IMR-90 (cell line): ENCODE data around the gene ATXN10. TPM values are rescaled to one million over a fixed set of nuclear protein-coding genes. Genes with fewer than 3 reads are reported as not detected.

Experiments used
- ATAC-seq: fragments of 200-7000 bp; cut with Tn5 transposase; 2 replicates; pipeline ENCODE4 v1.9.1; 2020; ENCODE audit warnings: low read depth, mild to moderate bottlenecking, moderate library complexity
- BruUV-seq: library from RNA; stranded (reverse); fragments of 400-500 nt; replicated peaks from 2 replicates; lab custom pipeline; 2021; lab: Mats Ljungman, UMichigan
- CTCF ChIA-PET: fragments of 300-600 bp; formaldehyde crosslinking; extraction: SDS; loops from one replicate; lab custom pipeline; 2021; ENCODE audit warnings: antibody characterized with exemption; lab: Yijun Ruan, JAX
- POLR2A ChIA-PET: fragments of 300-600 bp; sonication (Branson Sonifier 250); formaldehyde crosslinking; loops from one replicate; lab custom pipeline; 2022; ENCODE audit warnings: antibody characterized with exemption; ENCODE audit not compliant: unreplicated experiment; lab: Charles Lee
- DNase-seq: peaks from one replicate; pipeline ENCODE4 v3.0.0; 2013
- H2AFZ ChIP-seq: replicated peaks from 2 replicates; pipeline ENCODE3; 2013; ENCODE audit warnings: low read length, mild to moderate bottlenecking; ENCODE audit not compliant: poor library complexity
- H2AK5ac ChIP-seq: 2 replicates; pipeline ENCODE4 v1.6.1; 2013; ENCODE audit warnings: low read depth, low read length, inconsistent platforms
- H2AK9ac ChIP-seq: replicated peaks from 2 replicates; pipeline ENCODE3; 2013; ENCODE audit warnings: mild to moderate bottlenecking, low read depth, low read length, moderate library complexity; ENCODE audit not compliant: poor library complexity
- H2BK120ac ChIP-seq: 2 replicates; pipeline ENCODE4 v1.6.1; 2013; ENCODE audit warnings: low read depth, low read length, inconsistent platforms
- H2BK15ac ChIP-seq: 3 replicates; pipeline ENCODE4 v1.6.1; 2013; ENCODE audit warnings: low read depth, low read length, inconsistent platforms
- H2BK20ac ChIP-seq: 2 replicates; pipeline ENCODE4 v1.6.1; 2013; ENCODE audit warnings: low read depth, mild to moderate bottlenecking, inconsistent platforms, low read length, moderate library complexity
- H2BK5ac ChIP-seq: 2 replicates; pipeline ENCODE4 v1.6.1; 2013; ENCODE audit warnings: mild to moderate bottlenecking, low read depth, low read length, inconsistent platforms; ENCODE audit not compliant: poor library complexity, severe bottlenecking
- H3K14ac ChIP-seq: replicated peaks from 2 replicates; pipeline ENCODE4 v1.6.1; 2013; ENCODE audit warnings: low read depth, low read length, inconsistent platforms
- H3K18ac ChIP-seq: 2 replicates; pipeline ENCODE4 v1.6.1; 2013; ENCODE audit warnings: low read depth, low read length, control low read depth
- H3K23ac ChIP-seq: 2 replicates; pipeline ENCODE4 v1.6.1; 2013; ENCODE audit warnings: low read depth, low read length, inconsistent platforms
- H3K27ac ChIP-seq: 2 replicates; pipeline ENCODE4 v1.5.1; 2013; ENCODE audit warnings: mild to moderate bottlenecking, control low read depth, low read length; ENCODE audit not compliant: insufficient read depth
- H3K27me3 ChIP-seq: 2 replicates; pipeline ENCODE4 v1.6.1; 2013; ENCODE audit warnings: low read length; ENCODE audit not compliant: control insufficient read depth, insufficient read depth
- H3K36me3 ChIP-seq: 2 replicates; pipeline ENCODE4 v1.6.1; 2013; ENCODE audit warnings: low read length, mixed read lengths; ENCODE audit not compliant: control insufficient read depth, insufficient read depth
- H3K4ac ChIP-seq: 2 replicates; pipeline ENCODE4 v1.6.1; 2013; ENCODE audit warnings: low read depth, low read length, inconsistent platforms
- H3K4me1 ChIP-seq: 2 replicates; pipeline ENCODE4 v1.6.1; 2013; ENCODE audit warnings: low read length, mixed read lengths; ENCODE audit not compliant: control insufficient read depth, insufficient read depth
- H3K4me2 ChIP-seq: 2 replicates; pipeline ENCODE4 v1.6.1; 2013; ENCODE audit warnings: low read depth, mild to moderate bottlenecking, control low read depth, low read length, moderate library complexity
- H3K4me3 ChIP-seq: 2 replicates; pipeline ENCODE4 v1.5.1; 2013; ENCODE audit warnings: low read depth, mild to moderate bottlenecking, control low read depth, low read length, moderate library complexity; ENCODE audit not compliant: insufficient read depth
- H3K56ac ChIP-seq: 2 replicates; pipeline ENCODE4 v1.6.1; 2013; ENCODE audit warnings: low read length, inconsistent platforms; ENCODE audit not compliant: insufficient read depth; ENCODE audit errors: extremely low read depth
- H3K79me1 ChIP-seq, 2 experiments: 2 replicates each; pipeline ENCODE4 v1.6.1; 2013; ENCODE audit warnings: low read length in 2 of 2, inconsistent platforms in 1 of 2, low read depth in 1 of 2
- H3K9ac ChIP-seq: 2 replicates; pipeline ENCODE4 v1.6.1; 2013; ENCODE audit warnings: low read depth, low read length, control low read depth
- H3K9me1 ChIP-seq: 2 replicates; pipeline ENCODE4 v1.6.1; 2013; ENCODE audit warnings: low read length, inconsistent platforms; ENCODE audit not compliant: insufficient read depth
- H3K9me3 ChIP-seq: 2 replicates; pipeline ENCODE4 v1.6.1; 2013; ENCODE audit warnings: low read length; ENCODE audit not compliant: control insufficient read depth, insufficient read depth
- H4K20me1 ChIP-seq: 2 replicates; pipeline ENCODE4 v1.6.1; 2013; ENCODE audit warnings: low read length, inconsistent platforms; ENCODE audit not compliant: insufficient read depth
- H4K5ac ChIP-seq: 2 replicates; pipeline ENCODE4 v1.6.1; 2013; ENCODE audit warnings: mild to moderate bottlenecking, low read depth, low read length, control low read depth
- H4K8ac ChIP-seq, 2 experiments: 2 replicates each; pipeline ENCODE4 v1.6.1; 2013; ENCODE audit warnings: low read depth in 2 of 2, low read length in 2 of 2, control low read depth in 1 of 2, inconsistent platforms in 1 of 2
- H4K91ac ChIP-seq: 2 replicates; pipeline ENCODE4 v1.6.1; 2013; ENCODE audit warnings: low read depth, low read length, inconsistent platforms; ENCODE audit not compliant: insufficient read depth
- CHD1 ChIP-seq: IDR thresholded peaks from 2 replicates; pipeline ENCODE4 v1.6.1; 2012; ENCODE audit warnings: low read depth, low read length, improper control_type of control experiment
- WGBS, 2 experiments: methylation state at CpG; one replicate each; pipeline versions ENCODE4 v1.1.5 to v1.1.7; 2013; ENCODE audit warnings: missing lambda C conversion rate in 2 of 2; ENCODE audit not compliant: insufficient read length in 1 of 2; ENCODE audit errors: extremely low coverage in 2 of 2; 5-methylcytosine and 5-hydroxymethylcytosine counted together
- dilution Hi-C: fragments of 300-500 bp; cut with HindIII; formaldehyde crosslinking; loops from one replicate; pipeline ENCODE4 v1.14.3; 2018; ENCODE audit warnings: low sequenced_read_pairs; ENCODE audit not compliant: unreplicated experiment
- in situ Hi-C: fragments of 300-500 bp; cut with MboI; formaldehyde crosslinking; loops from 3 replicates; pipeline ENCODE4 v1.14.3; 2019; ENCODE audit warnings: low sequenced_read_pairs, inconsistent platforms, mixed read lengths
- intact Hi-C: fragments of 100-400 bp; cut with micrococcal nuclease; formaldehyde crosslinking; loops from 2 replicates; pipeline ENCODE4 v1.10.0; 2022
- polyA plus RNA-seq, 3 experiments: library from polyadenylated mRNA; depleted of rRNA; stranded (reverse); fragments of >200 nt; gene quantifications; 2 replicates each; pipeline ENCODE4 v1.2.3, GENCODE V29; 2012; ENCODE audit warnings: low replicate concordance in 1 of 3
- total RNA-seq: library from RNA; depleted of rRNA; stranded (reverse); fragments of >200 nt; gene quantifications from 2 replicates; pipeline ENCODE4 v1.2.3, GENCODE V29; 2012

ATXN10 gene
- total and polyA plus RNA-seq, 2 of the 4 experiments (the other 2 are of a cell fraction): 116 to 231 TPM

- H3K14ac ChIP-seq: no peak overlapping the region; the same call in 1 of the 2 replicates
- no peak overlapping the region for H2AK9ac ChIP-seq
- no peaks in the 10 kb centered on the region for H3K27me3 ChIP-seq
- no peak overlapping the region for H4K8ac ChIP-seq
- H3K23ac ChIP-seq: no peak overlapping the region; the same call in 1 of the 2 replicates
- H3K4me2 ChIP-seq: peak overlapping the region; percentile 23; the same call in 1 of the 2 replicates
- H4K5ac ChIP-seq: no peak overlapping the region
- dilution Hi-C loops (no loop called here), intact Hi-C loops (no loop called here), in situ Hi-C loops (no loop called here)
- peaks cover 42% of the 10 kb centered on the region for H3K4me1 ChIP-seq
- H3K4me3 ChIP-seq: no peak overlapping the region
- peak overlapping the region; percentile 0; the same call in 1 of the 2 replicates for H4K91ac ChIP-seq
- H4K20me1 ChIP-seq: peaks cover 40% of the 10 kb centered on the region
- no peaks in the 10 kb centered on the region for H3K9me3 ChIP-seq
- H3K56ac ChIP-seq: no peak overlapping the region
- peaks cover 3% of the 10 kb centered on the region; the same call in 1 of the 2 replicates for H3K36me3 ChIP-seq
- H2AK5ac ChIP-seq: peak overlapping the region; percentile 68; the same call in 1 of the 2 replicates
- ChIA-PET POLR2A (no interaction called here), CTCF (interaction anchor here (0.5 kb wide), 1 partner anchor 463 kb away, joined by 3 read pairs; no protein-coding TSS in a partner anchor)
- peaks cover 36% of the 10 kb centered on the region for H3K9me1 ChIP-seq
- no peak overlapping the region for H2BK20ac ChIP-seq
- peak overlapping the region; percentile 38; the same call in 1 of the 2 replicates for H3K9ac ChIP-seq
- H2AFZ ChIP-seq: no peak overlapping the region
- DNase-seq: peak; percentile 78
- peak overlapping the region; percentile 48; the same call in 1 of the 2 replicates for H2BK120ac ChIP-seq
- peak overlapping the region; percentile 75 for H3K4ac ChIP-seq
- TF ChIP-seq CHD1: no peak
- H3K18ac ChIP-seq: no peak overlapping the region; the same call in 1 of the 2 replicates
- H2BK5ac ChIP-seq: peak overlapping the region; percentile 66
- ATAC-seq: peak; percentile 18; the same call in 1 of the 2 replicates
- peaks cover 22 to 79% of the 10 kb centered on the region in 2 experiments for H3K79me1 ChIP-seq
- no TSS peak for BruUV-seq
- peak overlapping the region; percentile 33; the same call in 1 of the 2 replicates for H3K27ac ChIP-seq
- 100% methylated on average over 1 of the region's 2 CpGs; no CpG with 5 or more reads in 1 of the 2 experiments for WGBS, 2 experiments
- H2BK15ac ChIP-seq: no peak overlapping the region
Measured at GRCh38 chr22:45686004-45686403, 14.4 kb downstream of the ATXN10 start.
